Stimulated activated naive CD4-positive, alpha-beta T cell (primary cell): ENCODE measurements around the gene NKAIN1.
"Not testable (repeated sequence)": the region's sequence is repeated elsewhere in the genome, so short reads cannot be mapped to it uniquely, and the experiment has no call there.

Source experiments
- DNase-seq, 6 experiments: peaks; one replicate each; lab custom pipeline; 2025; lab: John Stamatoyannopoulos, UW

Gene NKAIN1

DNA sequence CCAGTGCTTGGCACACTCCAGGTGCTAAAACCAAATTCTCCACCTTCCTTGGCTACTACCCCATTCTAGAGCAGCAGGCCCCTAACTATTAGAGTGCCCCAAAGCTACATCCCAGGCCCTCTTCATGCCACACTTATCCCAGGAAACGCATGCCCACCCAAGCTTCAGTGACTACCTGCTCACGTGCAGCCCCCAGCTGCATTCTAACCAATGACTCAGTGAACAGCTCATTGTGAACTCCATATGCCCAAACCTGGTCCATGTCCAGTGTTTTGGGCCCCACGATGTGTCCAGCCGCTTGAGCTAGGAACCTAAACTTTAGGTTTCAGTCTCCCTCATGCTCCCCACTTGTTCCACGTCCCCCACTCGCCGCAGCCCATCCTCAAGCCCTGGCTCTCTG is 41.5 kb downstream of the NKAIN1 start:
- DNase-seq: no peak

DNA sequence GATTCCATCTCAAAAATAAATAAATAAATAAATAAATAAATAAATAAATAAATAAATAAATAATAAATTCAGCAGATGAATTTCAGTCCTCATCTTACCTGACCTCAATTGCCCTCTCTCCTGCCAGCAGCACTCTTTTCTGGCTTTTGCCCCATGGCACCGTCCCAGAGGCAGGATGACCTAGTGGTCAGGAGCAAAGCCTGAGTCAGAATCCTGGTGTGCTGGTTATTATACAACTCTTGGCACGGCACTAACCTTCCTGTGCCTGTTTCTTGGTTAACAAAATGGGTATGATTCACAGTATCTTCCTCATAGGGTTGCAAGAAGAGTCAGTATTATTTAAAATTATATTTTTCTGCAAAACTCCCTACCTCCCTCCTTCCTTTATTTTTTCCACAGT is 43.0 kb downstream of the NKAIN1 start:
- DNase-seq: no peak

GRCh38 chr1:31195267-31195666 is 44.4 kb downstream of the NKAIN1 start:
- DNase-seq: not testable (repeated sequence)

DNA sequence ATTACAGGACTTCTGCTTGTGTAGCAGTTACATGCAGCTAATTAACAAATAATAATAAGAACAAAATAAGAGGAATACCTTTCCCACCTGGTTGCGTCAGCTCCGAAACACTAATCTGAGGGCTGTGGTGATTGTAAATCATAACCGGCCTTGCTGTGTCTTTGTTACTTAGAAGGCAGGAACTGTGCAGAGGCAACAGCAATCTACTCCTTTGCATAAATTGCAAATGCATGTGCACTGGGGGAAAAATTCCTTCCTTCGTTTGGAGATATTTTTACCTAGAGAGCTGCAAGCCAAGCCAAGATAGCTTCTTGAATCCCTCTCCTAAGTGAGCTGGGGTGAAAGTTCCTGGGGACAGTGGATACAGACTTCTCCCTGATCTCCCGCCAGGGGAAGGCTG is 46.0 kb downstream of the NKAIN1 start:
- DNase-seq: no peak

DNA sequence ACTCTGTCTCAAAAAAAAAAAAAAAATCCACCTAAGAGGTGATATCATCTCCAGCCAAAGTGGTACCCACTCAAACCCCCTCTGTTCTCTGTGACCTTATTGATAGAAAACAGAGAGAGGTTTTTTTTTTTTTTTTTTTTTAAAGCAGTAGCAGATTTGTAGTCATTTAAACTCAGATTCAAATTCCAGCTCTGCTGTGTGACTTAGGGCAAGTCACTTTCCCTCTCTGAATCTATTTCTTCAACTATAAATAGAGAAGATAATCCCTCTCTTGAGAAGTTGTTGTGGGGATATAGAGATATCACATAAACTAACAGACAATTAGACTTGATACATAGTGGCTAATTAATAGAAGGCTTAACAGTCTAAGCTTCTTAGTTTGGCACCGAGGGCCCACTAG is 48.4 kb downstream of the NKAIN1 start:
- no peak for DNase-seq

DNA sequence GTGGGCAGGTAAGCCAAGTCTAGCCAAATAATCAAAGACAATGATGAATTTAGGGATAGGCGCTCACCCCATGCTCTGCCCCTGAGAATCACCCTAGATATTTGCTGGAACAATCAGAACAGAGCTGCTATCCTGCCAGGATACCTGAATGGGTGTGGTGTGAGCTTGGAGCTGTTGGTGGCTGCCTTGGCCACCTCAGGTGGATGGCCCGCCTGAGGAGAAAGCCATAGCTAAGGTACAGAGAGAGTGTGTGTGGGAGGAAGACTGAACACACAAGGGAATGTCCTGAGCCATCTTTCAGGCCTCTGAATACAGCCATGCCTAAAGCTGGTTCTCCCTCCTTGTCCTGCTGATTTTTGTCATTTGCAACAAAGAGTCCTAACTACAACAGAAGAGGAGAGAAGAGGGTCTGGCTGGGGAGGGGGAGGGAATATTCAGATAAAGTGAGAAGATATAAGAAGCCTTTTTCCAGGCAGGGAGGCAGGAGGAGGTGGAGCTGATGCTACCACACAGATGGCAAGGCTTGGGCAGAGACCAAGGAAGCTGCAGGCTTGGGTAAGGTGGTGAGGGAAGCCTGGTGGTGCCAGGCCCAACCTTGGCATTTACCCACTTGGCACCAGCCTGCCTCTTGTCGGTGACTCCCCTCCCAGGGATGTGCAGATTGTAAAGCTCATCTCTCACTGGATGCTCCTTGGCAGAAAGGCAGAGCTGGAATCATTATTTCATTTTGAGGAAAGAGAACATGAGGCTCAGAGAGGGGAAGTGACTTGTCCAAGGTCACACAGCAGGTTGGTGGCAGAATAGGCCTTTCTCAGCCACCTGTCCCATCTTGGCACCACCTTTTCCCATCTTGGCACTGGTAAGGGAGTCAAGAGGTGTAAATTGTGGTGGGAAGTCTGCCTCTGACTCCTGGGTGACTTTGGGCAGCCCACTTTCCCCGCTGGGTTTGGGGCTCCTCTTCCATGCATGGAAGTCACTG is 49.7 kb downstream of the NKAIN1 start:
- no peak for DNase-seq

GRCh38 chr1:31183927-31184554 is 55.6 kb downstream of the NKAIN1 start:
- peak in 1 of 6 experiments; percentile 3 for DNase-seq

DNA sequence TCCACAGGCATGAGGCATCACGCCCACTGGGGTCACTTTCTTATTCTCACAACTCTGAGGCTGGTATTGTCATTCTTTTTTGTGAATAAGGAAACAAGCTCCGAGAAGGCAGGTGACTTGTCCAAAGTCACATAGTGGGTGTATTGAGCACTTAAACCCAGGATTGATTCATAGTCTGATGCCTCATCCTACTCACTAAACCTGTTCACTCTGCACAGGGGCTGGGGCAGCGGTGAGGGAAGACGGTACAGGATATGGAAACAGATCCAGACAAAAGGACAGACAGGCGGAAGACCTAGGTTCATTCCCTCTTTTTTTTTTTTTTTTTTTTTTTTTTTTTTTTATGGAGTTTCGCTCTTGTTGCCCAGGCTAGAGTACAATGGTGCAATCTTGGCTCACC is 56.6 kb downstream of the NKAIN1 start:
- no peak for DNase-seq

- DNase-seq: peak in 4 of 6 experiments; percentile 14 to 46 (median 21)
Measured at GRCh38 chr1:31182352-31182751, 57.3 kb downstream of the NKAIN1 start.

DNA sequence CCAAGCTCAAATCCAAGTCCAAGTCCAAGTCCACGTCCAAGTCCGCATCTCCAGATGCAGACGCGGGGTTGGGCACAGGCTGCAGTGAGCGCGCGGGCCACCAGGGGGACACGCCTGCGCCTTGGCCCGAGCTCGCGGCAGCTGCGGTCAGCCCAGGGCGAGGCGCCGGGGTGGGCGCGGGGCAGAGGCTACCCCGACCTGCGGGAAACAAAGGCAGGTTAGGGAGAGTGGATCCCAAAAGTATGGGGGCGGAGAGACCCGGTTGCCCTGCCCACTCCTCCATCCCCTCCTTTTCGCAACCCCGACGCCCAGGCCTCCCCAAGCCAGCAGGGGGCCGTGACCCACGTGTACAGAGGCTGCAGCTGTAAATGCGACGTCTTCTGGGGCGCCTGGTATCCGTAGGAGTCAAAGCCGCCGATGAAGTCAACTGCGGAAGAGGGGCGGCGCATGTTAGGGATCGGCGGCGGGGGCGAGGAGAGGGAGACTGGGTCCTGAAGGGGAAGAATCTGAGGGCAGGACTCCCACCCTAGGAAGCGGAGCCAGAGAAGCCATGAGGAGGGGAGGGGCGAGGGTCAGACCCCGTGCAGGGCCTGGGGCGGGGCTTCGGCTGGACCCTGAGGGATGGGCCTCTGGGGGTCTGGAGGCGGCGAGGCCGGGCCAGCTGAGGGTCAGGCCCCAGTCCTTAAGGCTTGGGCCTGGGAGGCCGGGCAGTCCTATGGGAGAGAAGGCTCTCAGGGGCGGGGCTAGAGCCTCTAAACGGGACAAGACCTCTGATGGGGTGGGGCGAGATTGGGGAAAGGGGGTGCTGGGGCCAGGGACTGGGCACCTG is 58.0 kb downstream of the NKAIN1 start:
- DNase-seq: peak in 1 of 6 experiments; percentile 4

GRCh38 chr1:31180338-31180737 is 59.3 kb downstream of the NKAIN1 start:
- no peak for DNase-seq

DNA sequence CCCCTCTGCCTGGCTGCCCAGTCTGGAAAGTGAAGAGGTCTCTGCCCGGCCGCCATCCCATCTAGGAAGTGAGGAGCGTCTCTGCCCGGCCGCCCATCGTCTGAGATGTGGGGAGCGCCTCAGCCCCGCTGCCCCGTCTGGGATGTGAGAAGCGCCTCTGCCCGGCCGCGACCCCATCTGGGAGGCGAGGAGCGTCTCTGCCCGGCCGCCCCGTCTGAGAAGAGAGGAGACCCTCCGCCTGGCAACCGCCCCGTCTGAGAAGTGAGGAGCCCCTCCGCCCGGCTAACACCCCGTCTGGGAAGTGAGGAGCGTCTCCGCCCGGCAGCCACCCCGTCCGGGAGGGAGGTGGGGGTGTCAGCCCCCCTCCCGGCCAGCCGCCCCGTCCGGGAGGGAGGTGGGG is 63.4 kb downstream of the NKAIN1 start:
- not testable (repeated sequence) for DNase-seq

- no peak for DNase-seq
Measured at GRCh38 chr1:31170486-31170735, 69.3 kb downstream of the NKAIN1 start.

DNA sequence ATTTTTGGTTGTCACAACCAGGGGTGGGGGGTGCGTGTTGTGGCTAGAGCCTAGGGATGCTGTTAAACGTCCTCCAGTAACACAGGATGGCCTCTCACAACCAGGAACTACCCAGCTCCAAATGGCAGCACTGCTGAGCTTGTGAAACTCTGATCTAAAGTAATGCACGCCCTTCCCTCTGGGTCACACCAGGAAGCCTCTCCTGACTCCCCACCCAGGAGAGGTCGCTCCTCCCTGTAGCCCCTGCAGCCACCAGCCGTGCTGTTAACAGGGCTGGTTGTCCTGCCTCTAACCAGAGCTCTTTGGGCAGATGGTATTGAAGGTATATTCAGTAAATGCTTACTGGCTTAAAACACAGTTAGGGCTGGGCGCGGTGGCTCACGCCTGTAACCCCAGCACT is 73.2 kb downstream of the NKAIN1 start:
- no peak for DNase-seq

DNA sequence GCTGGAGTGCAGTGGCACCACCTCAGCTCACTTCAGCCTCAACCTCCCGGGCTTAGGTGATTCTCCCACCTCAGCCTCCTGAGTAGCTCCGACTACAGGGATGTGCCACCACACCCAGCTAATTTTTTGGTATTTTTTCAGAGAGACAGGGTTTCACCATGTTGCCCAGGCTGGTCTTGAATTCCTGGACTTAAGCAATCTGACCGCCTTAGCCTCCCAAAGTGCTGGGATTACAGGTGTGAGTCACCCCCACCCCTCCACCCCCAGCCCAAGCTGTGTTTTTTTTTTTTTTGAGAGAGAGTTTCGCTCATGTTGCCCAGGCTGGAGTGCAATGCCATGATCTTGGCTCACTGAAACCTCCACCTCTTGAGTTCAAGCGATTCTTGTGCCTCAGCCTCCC is 75.4 kb downstream of the NKAIN1 start:
- no peak for DNase-seq

GRCh38 chr1:31163866-31164265 is 75.8 kb downstream of the NKAIN1 start:
- DNase-seq: no peak

DNA sequence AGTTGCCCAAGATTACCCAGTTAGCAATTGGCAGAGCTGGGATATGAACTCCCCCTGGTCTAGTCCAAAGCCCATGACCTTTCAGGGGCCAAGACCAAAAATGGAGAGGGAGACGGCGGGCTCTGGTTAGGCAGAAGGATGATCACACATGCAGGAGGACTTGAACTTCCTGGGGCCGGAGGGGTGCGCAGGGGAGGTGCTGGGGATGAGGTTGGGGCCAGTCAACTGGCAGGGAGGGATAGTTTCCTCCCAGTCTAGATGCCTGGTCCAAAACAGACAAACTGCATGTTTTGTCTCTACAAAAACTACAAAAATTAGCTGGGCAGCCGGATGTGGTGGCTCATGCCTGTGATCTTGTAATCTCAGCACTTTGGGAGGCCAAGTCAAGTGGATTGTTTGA is 78.1 kb downstream of the NKAIN1 start:
- no peak for DNase-seq

DNA sequence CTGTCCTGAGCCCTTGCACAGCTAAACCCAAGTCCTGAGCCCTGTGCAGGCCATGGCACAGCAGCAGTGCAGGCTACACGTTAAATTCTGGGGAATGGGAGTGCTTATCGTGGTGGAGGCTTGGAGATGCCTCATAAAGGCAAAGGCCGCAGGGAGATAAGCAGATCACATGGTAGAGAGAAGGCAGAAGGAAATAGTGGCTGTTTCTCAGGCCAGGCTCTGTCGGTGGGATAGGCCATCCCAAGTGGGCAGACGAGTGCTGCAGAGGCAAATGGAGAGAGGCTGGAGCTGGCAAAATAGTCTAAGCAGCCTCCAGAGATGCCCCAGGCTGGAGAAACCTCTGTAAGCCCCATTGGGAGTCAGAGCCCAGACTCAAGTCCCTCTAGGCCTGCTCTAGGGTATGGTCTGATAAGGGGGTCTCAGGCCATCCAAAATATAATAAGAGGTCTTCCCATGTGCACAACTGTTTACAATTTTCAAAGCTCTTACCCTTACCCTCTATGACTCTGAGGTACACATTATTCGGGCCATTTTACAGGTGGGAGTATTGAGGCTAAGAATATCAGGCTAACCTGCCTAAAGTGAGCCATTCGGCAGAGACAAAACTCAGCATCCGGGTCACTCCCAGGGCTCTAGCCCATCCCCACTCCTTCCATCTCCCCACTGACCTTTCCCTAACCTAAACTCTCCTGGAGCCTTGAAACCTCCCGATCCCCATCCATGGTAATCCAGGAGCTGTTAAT is 79.6 kb downstream of the NKAIN1 start:
- no peak for DNase-seq

DNA sequence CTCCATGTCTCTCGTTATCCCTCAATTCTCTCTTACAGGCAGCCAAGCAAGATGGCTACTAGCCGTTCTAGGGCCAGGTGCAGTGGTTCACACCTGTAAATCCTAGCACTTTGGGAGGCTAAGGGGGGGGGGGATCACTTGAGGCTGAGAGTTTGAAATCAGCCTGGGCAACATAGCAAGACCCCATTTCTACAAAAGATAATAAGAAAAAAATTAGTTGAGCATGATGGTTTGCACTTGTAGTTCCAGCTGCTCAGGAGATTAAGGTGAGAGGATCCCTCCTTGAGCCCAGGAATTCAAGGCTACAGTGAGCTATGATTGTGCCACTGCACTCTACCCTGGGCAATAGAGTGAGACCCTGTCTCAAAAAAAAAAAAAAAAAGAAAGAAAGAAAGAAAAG is 80.4 kb downstream of the NKAIN1 start:
- no peak for DNase-seq

- peak; percentile 18 to 58 (median 41) for DNase-seq
Measured at GRCh38 chr1:31155216-31155806, 84.4 kb downstream of the NKAIN1 start.

- peak; percentile 24 to 74 (median 50) for DNase-seq
Measured at GRCh38 chr1:31154632-31155215, 85.0 kb downstream of the NKAIN1 start.
